H9 (cell line): ENCODE data around the gene HS3ST6. TPM values are rescaled to one million over a fixed set of nuclear protein-coding genes. Genes with fewer than 3 reads are reported as not detected.

ENCODE experiments used
- DNase-seq: peaks from one replicate; pipeline ENCODE4 v3.0.0-alpha.2; 2017
- H2AFZ ChIP-seq: one replicate; pipeline ENCODE4 v1.6.1; 2013; ENCODE audit warnings: mild to moderate bottlenecking, low read length, control low read depth, moderate library complexity
- H2AK5ac ChIP-seq: 2 replicates; pipeline ENCODE4 v1.6.1; 2013; ENCODE audit warnings: low read length, control low read depth, mixed read lengths; ENCODE audit not compliant: insufficient read length
- H2BK120ac ChIP-seq: one replicate; pipeline ENCODE4 v1.6.1; 2013; ENCODE audit warnings: low read depth, mild to moderate bottlenecking, low read length, control low read depth, inconsistent platforms; ENCODE audit not compliant: poor library complexity, severe bottlenecking
- H2BK12ac ChIP-seq: 2 replicates; pipeline ENCODE4 v1.6.1; 2013; ENCODE audit warnings: low read length, control low read depth, mixed read lengths, low read depth; ENCODE audit not compliant: insufficient read length
- H2BK15ac ChIP-seq: 2 replicates; pipeline ENCODE4 v1.6.1; 2013; ENCODE audit warnings: low read depth, low read length, control low read depth
- H2BK20ac ChIP-seq: one replicate; pipeline ENCODE4 v1.6.1; 2013; ENCODE audit warnings: low read depth, mild to moderate bottlenecking, low read length, control low read depth, inconsistent platforms; ENCODE audit not compliant: poor library complexity, severe bottlenecking
- H2BK5ac ChIP-seq: 2 replicates; pipeline ENCODE4 v1.6.1; 2013; ENCODE audit warnings: low read length, control low read depth, mixed read lengths; ENCODE audit not compliant: insufficient read length
- H3K14ac ChIP-seq: 2 replicates; pipeline ENCODE4 v1.6.1; 2013; ENCODE audit warnings: low read length, control low read depth; ENCODE audit not compliant: insufficient read depth
- H3K18ac ChIP-seq: 2 replicates; pipeline ENCODE4 v1.6.1; 2013; ENCODE audit warnings: low read depth, mild to moderate bottlenecking, mixed read lengths, low read length, control low read depth; ENCODE audit not compliant: insufficient read length
- H3K23ac ChIP-seq: 2 replicates; pipeline ENCODE4 v1.6.1; 2013; ENCODE audit warnings: low read length, control low read depth, mixed read lengths, low read depth; ENCODE audit not compliant: insufficient read length
- H3K23me2 ChIP-seq: 2 replicates; pipeline ENCODE4 v1.6.1; 2013; ENCODE audit warnings: low read depth, mild to moderate bottlenecking, mixed read lengths, low read length, control low read depth; ENCODE audit not compliant: insufficient read length, poor library complexity, severe bottlenecking
- H3K27ac ChIP-seq: 2 replicates; pipeline ENCODE4 v1.5.1; 2013; ENCODE audit warnings: low read length, control low read depth, mixed read lengths, low read depth; ENCODE audit not compliant: insufficient read length
- H3K27me3 ChIP-seq: 2 replicates; pipeline ENCODE4 v1.6.1; 2013; ENCODE audit warnings: low read length, control low read depth, inconsistent platforms; ENCODE audit not compliant: insufficient read depth
- H3K4ac ChIP-seq: 2 replicates; pipeline ENCODE4 v1.6.1; 2013; ENCODE audit warnings: low read depth, mild to moderate bottlenecking, control low read depth, inconsistent platforms, low read length, moderate library complexity
- H3K4me1 ChIP-seq: 2 replicates; pipeline ENCODE4 v1.6.1; 2013; ENCODE audit warnings: low read length, control low read depth, inconsistent platforms; ENCODE audit not compliant: insufficient read depth
- H3K4me2 ChIP-seq: 2 replicates; pipeline ENCODE4 v1.6.1; 2013; ENCODE audit warnings: low read length, control low read depth, mixed read lengths; ENCODE audit not compliant: insufficient read length, insufficient read depth
- H3K56ac ChIP-seq: 2 replicates; pipeline ENCODE4 v1.6.1; 2013; ENCODE audit warnings: low read depth, mild to moderate bottlenecking, mixed read lengths, low read length, control low read depth; ENCODE audit not compliant: insufficient read length
- H3K79me1 ChIP-seq: 2 replicates; pipeline ENCODE4 v1.6.1; 2013; ENCODE audit warnings: low read depth, mild to moderate bottlenecking, moderate library complexity, low read length, control low read depth, inconsistent platforms; ENCODE audit not compliant: insufficient read depth, poor library complexity, severe bottlenecking
- H3K79me2 ChIP-seq: 2 replicates; pipeline ENCODE4 v1.6.1; 2013; ENCODE audit warnings: low read length, control low read depth, inconsistent platforms; ENCODE audit not compliant: insufficient read depth
- H3K9ac ChIP-seq: 2 replicates; pipeline ENCODE4 v1.6.1; 2013; ENCODE audit warnings: low read length, control low read depth, mixed read lengths; ENCODE audit not compliant: insufficient read length; ENCODE audit errors: extremely low read depth
- H3K9me3 ChIP-seq: one replicate; pipeline ENCODE4 v1.6.1; 2013; ENCODE audit warnings: low read depth, low read length, inconsistent platforms; ENCODE audit not compliant: control insufficient read depth
- H3T11ph ChIP-seq: one replicate; pipeline ENCODE4 v1.6.1; 2013; ENCODE audit warnings: mild to moderate bottlenecking, low read length, control low read depth, inconsistent platforms
- H4K20me1 ChIP-seq: one replicate; pipeline ENCODE4 v1.6.1; 2013; ENCODE audit not compliant: control insufficient read depth, insufficient read length, insufficient read depth
- H4K5ac ChIP-seq: 2 replicates; pipeline ENCODE4 v1.6.1; 2013; ENCODE audit warnings: low read depth, mild to moderate bottlenecking, mixed read lengths, low read length, control low read depth; ENCODE audit not compliant: insufficient read length
- H4K8ac ChIP-seq: replicated peaks from 2 replicates; pipeline ENCODE4 v1.6.1; 2013; ENCODE audit warnings: low read length, control low read depth, mixed read lengths, low read depth; ENCODE audit not compliant: insufficient read length
- H4K91ac ChIP-seq: 2 replicates; pipeline ENCODE4 v1.6.1; 2013; ENCODE audit warnings: low read depth, mild to moderate bottlenecking, moderate library complexity, mixed read lengths, low read length, control low read depth; ENCODE audit not compliant: insufficient read length
- H3K27ac Mint-ChIP-seq, 3 experiments: 2 replicates in 2 of 3; 3 replicates in 1 of 3; pipeline ENCODE4 v1.8.0; 2020 to 2021; ENCODE audit warnings: mixed read lengths in 3 of 3, mild to moderate bottlenecking in 1 of 3, moderate library complexity in 1 of 3
- H3K27me3 Mint-ChIP-seq: 2 replicates; pipeline ENCODE4 v1.8.0; 2021; ENCODE audit warnings: low read depth, mild to moderate bottlenecking, moderate library complexity, mixed read lengths
- H3K36me3 Mint-ChIP-seq, 3 experiments: 2 replicates in 2 of 3; 3 replicates in 1 of 3; pipeline ENCODE4 v1.8.0; 2020 to 2021; ENCODE audit warnings: low read depth in 3 of 3, mixed read lengths in 3 of 3; ENCODE audit not compliant: insufficient read depth in 1 of 3
- H3K4me1 Mint-ChIP-seq, 2 experiments: 2 replicates each; pipeline ENCODE4 v1.8.0; 2020; ENCODE audit warnings: mixed read lengths in 2 of 2
- H3K4me3 Mint-ChIP-seq, 2 experiments: 2 replicates in 1 of 2; 3 replicates in 1 of 2; pipeline ENCODE4 v1.8.0; 2020 to 2021; ENCODE audit warnings: mild to moderate bottlenecking in 2 of 2, mixed read lengths in 2 of 2, moderate library complexity in 1 of 2
- H3K9me3 Mint-ChIP-seq, 2 experiments: 2 replicates in 1 of 2; 3 replicates in 1 of 2; pipeline ENCODE4 v1.8.0; 2020; ENCODE audit warnings: mild to moderate bottlenecking in 2 of 2, mixed read lengths in 2 of 2, moderate library complexity in 1 of 2
- WGBS: extraction: QIAGEN DNeasy Blood & Tissue Kit; methylation state at CpG from one replicate; pipeline ENCODE4 v1.1.7; 2013; ENCODE audit warnings: missing lambda C conversion rate, low lambda C conversion rate, mixed read lengths; ENCODE audit not compliant: insufficient read length; ENCODE audit errors: extremely low coverage; 5-methylcytosine and 5-hydroxymethylcytosine counted together
- total RNA-seq: library from RNA; stranded (reverse); gene quantifications from 2 replicates; pipeline ENCODE4 v1.2.1, GENCODE V29; 2021
- TF ChIP-seq, protein P1 (sequence below): fragments of 200-600 bp; sonication (generic); conservative IDR thresholded peaks from 3 replicates; pipeline ENCODE4 v1.8.0; 2021; ENCODE audit warnings: antibody characterized with exemption, mild to moderate bottlenecking

The HS3ST6 gene
- total RNA-seq, 1 experiment from 2014 or later = not detected

DNA sequence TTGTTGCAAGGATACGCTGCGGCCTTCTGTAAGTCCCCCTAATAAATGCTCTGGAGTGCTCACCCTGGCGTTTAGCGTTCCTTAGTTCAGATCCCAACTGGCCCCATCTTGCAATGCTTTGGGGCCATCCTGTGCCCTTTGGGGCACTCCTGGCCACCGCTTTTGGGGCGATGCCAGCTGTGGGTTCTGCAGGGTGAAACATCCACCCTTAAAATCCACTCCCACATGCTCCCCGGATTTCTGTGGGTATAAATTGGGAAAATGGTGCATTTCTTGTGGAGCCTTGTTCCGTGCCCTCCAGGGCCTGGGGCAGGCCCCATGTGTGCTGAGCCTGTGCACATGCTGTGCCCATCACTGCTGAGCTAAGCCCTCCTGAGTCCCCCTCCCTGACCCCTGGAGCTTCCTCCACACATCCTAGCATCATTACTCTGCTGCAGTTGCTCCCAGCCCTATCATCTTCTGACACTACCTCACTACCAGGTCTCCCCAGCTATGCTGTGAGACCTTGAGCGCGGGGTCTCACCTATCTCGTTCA lies 18.8 kb upstream of the HS3ST6 start:
- no peak overlapping the region for H2BK12ac ChIP-seq

More for the DNA sequence above, 18.8 kb upstream of the HS3ST6 start:
- no peak overlapping the region for H2BK5ac ChIP-seq
- H2AFZ ChIP-seq = no peak overlapping the region
- no peak overlapping the region for H2BK120ac ChIP-seq
- H3K4me2 ChIP-seq = no peak overlapping the region
- WGBS = no CpG with 5 or more reads among the region's 11 CpGs
- no peak overlapping the region for H3K4ac ChIP-seq
- no peaks in the 10 kb centered on the region for H3K79me1 ChIP-seq
- no peaks in the 10 kb centered on the region for H3K27me3 ChIP-seq
- Mint-ChIP-seq H3K4me1 (peaks cover 5 to 12% of the 10 kb centered on the region in 2 experiments), H3K27me3 (peaks cover 2% of the 10 kb centered on the region; the same call in 1 of the 2 replicates), H3K36me3 (peaks cover 10 to 28% (median 17%) of the 10 kb centered on the region in 3 experiments; a peak in 6 of 7 replicates), H3K27ac (no peak overlapping the region; a peak in 1 of 7 replicates), H3K4me3 (no peak overlapping the region), H3K9me3 (no peaks in the 10 kb centered on the region)
- TF ChIP-seq, protein P1, sequence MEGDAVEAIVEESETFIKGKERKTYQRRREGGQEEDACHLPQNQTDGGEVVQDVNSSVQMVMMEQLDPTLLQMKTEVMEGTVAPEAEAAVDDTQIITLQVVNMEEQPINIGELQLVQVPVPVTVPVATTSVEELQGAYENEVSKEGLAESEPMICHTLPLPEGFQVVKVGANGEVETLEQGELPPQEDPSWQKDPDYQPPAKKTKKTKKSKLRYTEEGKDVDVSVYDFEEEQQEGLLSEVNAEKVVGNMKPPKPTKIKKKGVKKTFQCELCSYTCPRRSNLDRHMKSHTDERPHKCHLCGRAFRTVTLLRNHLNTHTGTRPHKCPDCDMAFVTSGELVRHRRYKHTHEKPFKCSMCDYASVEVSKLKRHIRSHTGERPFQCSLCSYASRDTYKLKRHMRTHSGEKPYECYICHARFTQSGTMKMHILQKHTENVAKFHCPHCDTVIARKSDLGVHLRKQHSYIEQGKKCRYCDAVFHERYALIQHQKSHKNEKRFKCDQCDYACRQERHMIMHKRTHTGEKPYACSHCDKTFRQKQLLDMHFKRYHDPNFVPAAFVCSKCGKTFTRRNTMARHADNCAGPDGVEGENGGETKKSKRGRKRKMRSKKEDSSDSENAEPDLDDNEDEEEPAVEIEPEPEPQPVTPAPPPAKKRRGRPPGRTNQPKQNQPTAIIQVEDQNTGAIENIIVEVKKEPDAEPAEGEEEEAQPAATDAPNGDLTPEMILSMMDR = no peak
- H3K56ac ChIP-seq = no peak overlapping the region
- no peak overlapping the region for H4K5ac ChIP-seq
- no peak overlapping the region for H2BK20ac ChIP-seq
- H3K27ac ChIP-seq = no peak overlapping the region
- DNase-seq = no peak
- no peak overlapping the region for H3K14ac ChIP-seq
- no peaks in the 10 kb centered on the region for H3K79me2 ChIP-seq
- H3T11ph ChIP-seq = no peak overlapping the region
- no peak overlapping the region for H2AK5ac ChIP-seq
- H3K23ac ChIP-seq = no peak overlapping the region
- no peak overlapping the region for H3K18ac ChIP-seq
- no peaks in the 10 kb centered on the region for H3K23me2 ChIP-seq
- H3K9ac ChIP-seq = no peak overlapping the region
- no peak overlapping the region for H4K91ac ChIP-seq
- H2BK15ac ChIP-seq = no peak overlapping the region
- no peak overlapping the region for H4K8ac ChIP-seq
- H3K9me3 ChIP-seq = no peaks in the 10 kb centered on the region
- no peaks in the 10 kb centered on the region for H4K20me1 ChIP-seq
- H3K4me1 ChIP-seq = 0 out of 2 replicates have a peak, but pooled peaks cover under 1% of the 10 kb centered on the region
